NCI-H1436 (cell line): Measurements from ENCODE around the gene CHRNA9.
"Not testable (repeated sequence)": the region's sequence is repeated elsewhere in the genome, so short reads cannot be mapped to it uniquely, and the experiment has no call there.

Experiments used
- DNase-seq: peaks from one replicate; lab custom pipeline; 2025; lab: John Stamatoyannopoulos, UW

Gene CHRNA9

GRCh38 chr4:40334591-40335524, at the start of gene CHRNA9:
CHRNA9 (plus strand) TSS chr4:40335333; CDS start chr4:40335468, 135 bp downstream.
- no peak for DNase-seq

GRCh38 chr4:40285692-40286091, 49.4 kb upstream of the CHRNA9 start:
- DNase-seq, result peak; percentile 33

- DNase-seq, result no peak
These were observed 46.6 kb upstream of the CHRNA9 start for GRCh38 chr4:40288566-40288965.

GRCh38 chr4:40289366-40290188, 45.6 kb upstream of the CHRNA9 start:
- DNase-seq, result no peak

- not testable (repeated sequence) for DNase-seq
These were observed 44.4 kb upstream of the CHRNA9 start for GRCh38 chr4:40290611-40291186.

GRCh38 chr4:40292313-40292759, 42.8 kb upstream of the CHRNA9 start:
- no peak for DNase-seq

- DNase-seq, result no peak
These were observed 40.8 kb upstream of the CHRNA9 start for GRCh38 chr4:40294339-40294738.

- DNase-seq, result not testable (repeated sequence)
These were observed 40.1 kb upstream of the CHRNA9 start for GRCh38 chr4:40295030-40295429.

GRCh38 chr4:40295572-40295971, 39.6 kb upstream of the CHRNA9 start:
- no peak for DNase-seq

- no peak for DNase-seq
These were observed 36.0 kb upstream of the CHRNA9 start for GRCh38 chr4:40299126-40299525.

- DNase-seq, result no peak
These were observed 35.3 kb upstream of the CHRNA9 start for GRCh38 chr4:40299811-40300292.

- DNase-seq, result no peak
These were observed 34.6 kb upstream of the CHRNA9 start for GRCh38 chr4:40300371-40301162.

GRCh38 chr4:40301603-40302002, 33.5 kb upstream of the CHRNA9 start:
- DNase-seq, result no peak

- DNase-seq, result no peak
These were observed 31.4 kb upstream of the CHRNA9 start for GRCh38 chr4:40303751-40304150.

GRCh38 chr4:40305328-40306170, 29.6 kb upstream of the CHRNA9 start:
- no peak for DNase-seq

GRCh38 chr4:40306226-40306625, 28.9 kb upstream of the CHRNA9 start:
- no peak for DNase-seq

- DNase-seq, result no peak
These were observed 28.2 kb upstream of the CHRNA9 start for GRCh38 chr4:40306976-40307375.

- DNase-seq, result no peak
These were observed 27.3 kb upstream of the CHRNA9 start for GRCh38 chr4:40307627-40308497.

GRCh38 chr4:40308528-40309122, 26.5 kb upstream of the CHRNA9 start:
- DNase-seq, result no peak
